Kidney (tissue), 14 donors: ENCODE data around the gene ENPP1. TPM values are rescaled to one million over a fixed set of nuclear protein-coding genes. Genes with fewer than 3 reads are reported as not detected.

Experiments
- DNase-seq, 5 donors: peaks; one replicate each; pipeline ENCODE4 v3.0.0-alpha.2; 2013 to 2020
- FAIRE-seq: peaks from 2 replicates; lab custom pipeline; 2012; peaks lifted over from hg19 to GRCh38; lab: Jason Lieb, UNC
- H3K27ac ChIP-seq, 2 donors: one replicate each; pipeline ENCODE4 v1.7.0; 2013; ENCODE audit warnings: low read depth in 2 of 2, low read length in 2 of 2, inconsistent platforms in 1 of 2
- H3K27me3 ChIP-seq: one replicate; pipeline ENCODE4 v1.7.1; 2013; ENCODE audit warnings: low read length, inconsistent platforms; ENCODE audit not compliant: control insufficient read depth, insufficient read depth
- H3K36me3 ChIP-seq, 3 donors: one replicate each; pipeline versions ENCODE4 v1.7.0 to v1.7.1; 2013; ENCODE audit warnings: low read length in 3 of 3, control low read depth in 1 of 3, inconsistent platforms in 1 of 3; ENCODE audit not compliant: insufficient read depth in 3 of 3, control insufficient read depth in 2 of 3
- H3K4me1 ChIP-seq, 3 donors: one replicate each; pipeline versions ENCODE4 v1.7.0 to v1.7.1; 2013; ENCODE audit warnings: low read length in 3 of 3, inconsistent platforms in 1 of 3, low read depth in 1 of 3; ENCODE audit not compliant: control insufficient read depth in 2 of 3, insufficient read depth in 2 of 3
- H3K4me3 ChIP-seq, 3 donors: one replicate each; pipeline versions ENCODE4 v1.7.0 to v1.8.1; 2013; ENCODE audit warnings: low read length in 3 of 3, control low read depth in 1 of 3, inconsistent platforms in 1 of 3
- H3K9ac ChIP-seq, 3 donors: one replicate each; pipeline versions ENCODE4 v1.7.0 to v1.7.1; 2013; ENCODE audit warnings: low read length in 3 of 3, control low read depth in 1 of 3, inconsistent platforms in 1 of 3
- H3K9me3 ChIP-seq, 3 donors: one replicate each; pipeline versions ENCODE4 v1.7.0 to v1.7.1; 2013; ENCODE audit warnings: low read length in 3 of 3, control low read depth in 1 of 3, inconsistent platforms in 1 of 3; ENCODE audit not compliant: control insufficient read depth in 2 of 3, insufficient read depth in 1 of 3
- CTCF ChIP-seq: IDR thresholded peaks from 3 replicates; pipeline ENCODE4 v1.5.1; 2012; ENCODE audit warnings: mild to moderate bottlenecking, moderate library complexity, borderline replicate concordance; ENCODE audit not compliant: insufficient read depth; ENCODE audit errors: extremely low read depth
- intact Hi-C: fragments of 100-400 bp; cut with DNase I; formaldehyde crosslinking; loops from one replicate; pipeline ENCODE4 v1.11.1; 2022
- polyA plus RNA-seq: library from polyadenylated mRNA; stranded (reverse); fragments of 350-450 nt; fragmentation: Illumina TruSeq; extraction: RNeasy Lipid Tissue Mini Kit (QIAGEN cat#74804); gene quantifications from one replicate; pipeline ENCODE4 v1.2.3, GENCODE V29; 2014; ENCODE audit warnings: low read depth, low replicate concordance; ENCODE audit not compliant: insufficient read depth
- total RNA-seq: library from RNA; stranded (reverse); fragmentation: NEBNext Ultra II Directional; extraction: Animal tissue kit (Norgen Biotek cat#: 25700); gene quantifications from one replicate; pipeline ENCODE4 v1.2.1, GENCODE V29; 2021
- donor health status: control.
- donor health status: control.
- donor health status: control.
- donor health status: control.
- donor health status: control.
- donor health status: DM: yes; HTN: yes; CAD: no.
- donor health status: Normal renal cell carcinoma (clear cell type).

Gene ENPP1
- total and polyA plus RNA-seq, 2 donors from 2014 or later = 3.7 to 6.5 TPM

- DNase-seq (no peak), FAIRE-seq (peak; percentile 13)
- Histone ChIP-seq H3K27ac (peak overlapping the region in 1 of 2 donors; percentile 52), H3K9ac (no peak overlapping the region), H3K4me3 (no peak overlapping the region), H3K36me3 (no peaks in the 10 kb centered on the region), H3K27me3 (no peaks in the 10 kb centered on the region), H3K4me1 (peaks cover 0 to 3% (median 0%) of the 10 kb centered on the region in 3 donors), H3K9me3 (no peaks in the 10 kb centered on the region)
- no peak for TF ChIP-seq CTCF
- intact Hi-C loops = no loop called here
Measured at GRCh38 chr6:131822119-131822518, 14.3 kb downstream of the ENPP1 start.

GRCh38 chr6:131823276-131823902 is 15.6 kb downstream of the ENPP1 start:
- no peak overlapping the region for H3K4me3 ChIP-seq
- intact Hi-C loops = no loop called here
- H3K36me3 ChIP-seq = no peaks in the 10 kb centered on the region
- no peak for TF ChIP-seq CTCF
- H3K4me1 ChIP-seq = peaks cover 0 to 3% (median 0%) of the 10 kb centered on the region in 3 donors
- no peak for DNase-seq
- H3K27me3 ChIP-seq = no peaks in the 10 kb centered on the region
- no peak for FAIRE-seq
- H3K9me3 ChIP-seq = no peaks in the 10 kb centered on the region
- no peak overlapping the region for H3K9ac ChIP-seq
- no peak overlapping the region for H3K27ac ChIP-seq

- peaks cover 0 to 3% (median 0%) of the 10 kb centered on the region in 3 donors for H3K4me1 ChIP-seq
- H3K4me3 ChIP-seq = no peak overlapping the region
- TF ChIP-seq CTCF = no peak
- H3K9me3 ChIP-seq = no peaks in the 10 kb centered on the region
- DNase-seq = no peak
- intact Hi-C loops = no loop called here
- H3K36me3 ChIP-seq = no peaks in the 10 kb centered on the region
- no peak for FAIRE-seq
- no peaks in the 10 kb centered on the region for H3K27me3 ChIP-seq
- H3K27ac ChIP-seq = no peak overlapping the region
- no peak overlapping the region for H3K9ac ChIP-seq
Measured at GRCh38 chr6:131825946-131826345, 18.1 kb downstream of the ENPP1 start.
